GM19324 (cell line): ENCODE measurements around the gene OSBPL2.

Experiments used
- ATAC-seq: cut with Tn5 transposase; IDR thresholded peaks from one replicate; pipeline ENCODE4 v1.9.1; 2021; ENCODE audit warnings: mild to moderate bottlenecking, moderate library complexity; ENCODE audit not compliant: unreplicated experiment, low FRiP score

OSBPL2 gene

DNA sequence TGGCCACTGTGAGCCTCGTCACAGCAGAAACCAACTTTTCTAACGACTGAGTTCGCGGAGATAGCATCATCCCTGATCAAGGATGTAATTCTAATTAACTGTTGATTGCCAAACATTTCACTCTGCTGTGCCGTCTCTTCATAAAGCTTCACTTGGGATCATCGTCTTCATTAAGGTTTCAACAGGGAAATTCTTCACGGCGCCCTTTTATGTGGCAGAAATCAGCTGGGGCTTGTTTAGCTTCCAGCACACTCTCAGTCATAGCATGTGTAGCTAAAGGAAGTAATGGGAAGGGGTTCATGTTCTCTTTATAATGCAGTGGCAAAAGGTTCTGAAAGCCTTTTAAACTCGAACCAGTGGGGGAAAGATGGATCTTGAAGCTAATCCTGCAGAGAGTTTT lies 55.6 kb downstream of the OSBPL2 start:
- ATAC-seq: no peak

DNA sequence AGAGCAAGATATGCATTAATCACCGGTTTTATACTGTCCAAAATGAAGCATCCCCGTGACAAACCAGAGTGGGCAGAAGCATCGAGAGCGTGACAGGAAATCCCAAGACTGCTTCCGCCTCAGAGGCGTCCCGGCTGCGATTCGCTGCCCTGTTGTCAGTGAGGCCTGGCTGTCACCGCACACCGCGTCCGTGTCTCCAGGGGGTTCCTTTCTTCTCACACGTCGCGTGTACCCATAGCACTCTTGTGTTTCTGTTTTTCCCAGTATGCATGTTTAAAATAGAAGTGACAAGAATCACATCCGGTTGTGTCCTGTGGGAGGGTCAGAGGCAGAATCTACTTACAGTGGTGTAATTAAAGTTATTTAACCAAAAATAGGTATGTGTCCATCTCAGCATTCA lies 56.2 kb downstream of the OSBPL2 start:
- no peak for ATAC-seq

DNA sequence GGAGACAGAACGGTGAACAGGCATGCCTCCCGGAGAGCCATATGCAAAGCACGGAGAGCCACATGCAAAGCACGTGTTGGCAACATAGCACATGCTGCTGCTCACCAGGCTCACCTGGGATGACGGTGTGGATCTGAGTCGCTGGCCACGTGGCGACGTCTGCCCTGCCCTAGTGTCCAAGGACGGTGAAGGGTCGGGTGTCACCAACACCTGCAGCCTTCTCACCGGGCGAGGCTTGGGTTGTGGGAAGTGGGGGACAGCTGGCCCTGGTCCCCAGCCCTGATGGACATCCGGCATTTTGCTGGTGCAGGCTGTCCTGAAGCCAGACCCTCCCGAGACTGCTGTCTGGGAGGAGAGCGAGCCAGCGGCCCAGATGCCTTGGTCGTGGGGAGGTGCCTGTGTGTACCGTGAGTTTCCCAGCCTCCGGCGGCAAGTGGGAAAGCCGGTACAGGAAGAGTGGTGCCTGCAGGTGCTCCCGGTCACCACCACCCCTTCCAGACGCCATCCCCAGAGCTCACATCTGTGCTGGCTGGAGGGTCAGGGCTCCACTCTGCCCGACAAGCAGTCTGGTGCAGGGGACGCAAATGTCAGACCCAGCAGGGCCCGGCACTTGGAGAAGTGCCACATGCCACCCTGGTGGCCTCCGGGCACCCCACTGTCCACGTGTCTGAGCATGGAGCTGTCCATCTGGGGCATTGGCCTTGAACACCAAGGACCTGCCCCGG lies 58.6 kb downstream of the OSBPL2 start:
- ATAC-seq: no peak

DNA sequence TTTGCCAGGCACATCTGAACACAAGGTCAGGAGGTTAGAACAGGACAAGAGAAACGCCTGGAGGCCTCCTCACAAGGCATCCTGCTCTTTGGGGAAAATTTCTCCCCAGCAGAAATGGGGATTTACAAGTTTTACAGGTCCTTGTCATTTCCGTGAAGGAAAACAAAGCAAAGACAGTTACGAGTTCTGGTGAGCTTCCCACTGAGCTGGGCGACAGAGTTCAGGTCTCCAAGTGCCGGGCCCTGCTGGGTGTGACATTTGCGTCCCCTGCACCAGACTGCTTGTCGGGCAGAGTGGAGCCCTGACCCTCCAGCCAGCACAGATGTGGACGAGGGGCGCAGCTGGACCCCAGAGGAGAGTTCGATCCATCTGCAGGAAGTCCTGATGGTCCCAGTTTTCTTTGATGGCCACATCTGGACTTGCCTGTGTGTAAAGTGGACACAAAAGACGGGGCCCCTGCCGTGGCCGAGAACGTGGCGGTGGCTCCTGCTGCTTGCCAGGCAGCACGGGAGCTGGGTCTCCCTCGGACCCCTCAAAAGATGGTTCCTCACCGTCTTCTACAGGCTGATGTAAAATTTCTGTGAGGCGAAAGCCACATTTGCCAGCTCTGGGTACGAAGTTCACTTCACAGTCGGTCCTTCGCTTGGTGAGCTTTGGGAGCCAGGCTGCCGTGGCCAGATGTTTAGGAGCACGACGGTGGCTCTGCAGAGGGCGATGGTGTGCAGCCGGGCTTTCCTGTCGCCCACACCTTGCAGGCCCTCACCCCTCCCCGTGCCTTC lies 59.3 kb downstream of the OSBPL2 start:
- no peak for ATAC-seq

DNA sequence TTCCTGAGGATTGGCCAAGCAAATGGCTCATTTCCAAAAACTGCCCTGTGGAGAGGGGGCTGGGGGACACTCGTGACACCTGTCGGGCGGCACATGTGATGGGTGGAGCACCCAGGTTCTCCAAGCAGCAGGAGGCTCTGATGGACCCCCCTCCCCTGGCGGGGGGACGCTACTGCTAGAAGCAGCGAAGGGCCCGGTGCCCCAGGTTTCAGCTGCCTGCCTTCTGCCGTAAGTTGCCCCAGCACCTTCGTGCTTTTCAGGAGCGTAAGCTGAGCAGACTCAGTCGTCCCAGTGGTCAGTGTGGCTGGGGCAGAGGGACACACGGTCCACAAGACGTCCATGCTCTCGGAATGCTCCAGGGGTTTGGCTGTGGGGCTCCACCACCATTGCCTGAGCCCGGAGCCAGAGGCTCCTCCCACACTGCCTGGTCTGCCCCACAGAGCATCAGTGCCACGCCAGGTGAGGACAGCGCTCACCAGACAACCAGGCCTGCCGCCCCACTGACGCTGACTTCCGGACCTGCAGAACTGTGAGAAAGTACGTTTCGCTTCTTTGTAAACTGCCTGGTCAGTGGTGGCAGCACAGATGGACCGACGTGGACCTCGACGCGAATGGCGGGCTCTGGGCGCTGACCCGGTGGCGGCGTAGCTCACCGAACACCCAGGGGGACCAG lies 60.4 kb downstream of the OSBPL2 start:
- no peak for ATAC-seq

DNA sequence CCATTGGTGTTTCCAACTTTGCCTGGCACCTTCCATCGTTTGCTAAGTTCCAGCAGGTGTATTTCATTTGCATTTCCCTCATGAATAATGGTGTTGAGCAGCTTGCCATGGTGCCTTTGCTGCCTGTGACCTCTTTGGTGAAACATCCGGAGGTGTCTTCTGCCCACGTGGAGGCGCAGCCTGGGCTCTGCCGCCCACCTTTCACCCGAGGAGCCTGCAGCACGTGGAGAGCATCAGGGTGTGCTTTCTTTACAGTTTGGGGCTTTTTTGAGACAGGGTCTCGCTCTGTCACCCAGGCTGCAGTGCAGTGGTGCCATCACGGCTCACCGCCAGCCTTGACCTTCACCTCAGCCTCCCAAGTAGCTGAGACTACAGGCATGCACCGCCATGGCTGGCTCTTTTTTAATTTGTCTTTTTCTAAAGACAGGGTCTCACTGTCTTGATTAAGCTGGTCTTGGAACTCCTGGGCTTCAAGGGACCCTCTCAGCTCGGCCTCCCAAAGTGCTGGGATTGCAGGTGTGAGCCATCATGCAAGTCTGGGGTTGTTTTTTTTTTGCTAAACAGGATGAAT lies 61.4 kb downstream of the OSBPL2 start:
- ATAC-seq: no peak

DNA sequence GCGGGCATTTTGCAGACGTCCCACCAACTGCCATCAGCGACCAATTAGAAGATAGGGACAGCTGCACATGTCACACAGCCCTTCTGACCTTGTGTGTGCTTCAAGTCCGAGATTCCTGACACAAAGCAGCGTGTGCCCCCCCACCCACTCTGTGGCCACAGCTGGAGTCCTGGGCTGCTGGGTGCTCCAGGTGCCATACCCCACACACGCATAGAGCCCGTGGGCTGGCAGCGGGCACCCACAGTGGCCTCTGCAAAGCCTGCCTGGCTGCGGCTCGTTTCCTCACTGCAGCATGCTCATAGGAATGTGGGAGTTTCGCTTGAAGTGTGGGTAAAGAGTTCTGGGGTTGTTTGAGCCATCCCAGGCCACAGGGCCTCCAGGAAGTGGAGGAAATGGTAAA lies 62.0 kb downstream of the OSBPL2 start:
- ATAC-seq: no peak

DNA sequence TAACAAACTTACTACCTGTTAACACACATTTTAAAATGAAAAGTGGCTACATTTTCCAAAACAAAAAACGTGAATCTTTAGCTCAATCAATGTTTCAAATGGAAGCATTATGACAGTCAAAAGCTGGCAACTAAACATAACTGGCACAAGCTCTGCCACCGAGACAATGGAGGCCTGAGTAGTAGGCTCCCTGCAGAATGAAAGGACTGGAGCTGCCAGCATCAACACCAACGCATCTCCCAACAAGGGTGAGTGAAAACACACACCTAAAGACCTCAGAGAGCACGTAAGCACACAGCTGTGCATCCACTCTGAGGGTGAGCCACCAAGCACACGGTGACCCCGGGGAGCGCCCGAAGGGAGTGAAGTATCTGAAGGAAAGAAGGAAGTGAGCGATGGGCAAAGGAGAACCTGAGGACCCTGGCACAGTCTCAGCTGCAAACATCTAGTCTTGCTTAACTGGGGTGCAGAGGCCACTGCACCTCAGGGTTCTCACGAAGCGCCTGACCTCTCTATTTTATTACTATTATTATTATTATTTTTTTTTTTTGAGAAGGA lies 62.9 kb downstream of the OSBPL2 start:
- ATAC-seq: no peak

DNA sequence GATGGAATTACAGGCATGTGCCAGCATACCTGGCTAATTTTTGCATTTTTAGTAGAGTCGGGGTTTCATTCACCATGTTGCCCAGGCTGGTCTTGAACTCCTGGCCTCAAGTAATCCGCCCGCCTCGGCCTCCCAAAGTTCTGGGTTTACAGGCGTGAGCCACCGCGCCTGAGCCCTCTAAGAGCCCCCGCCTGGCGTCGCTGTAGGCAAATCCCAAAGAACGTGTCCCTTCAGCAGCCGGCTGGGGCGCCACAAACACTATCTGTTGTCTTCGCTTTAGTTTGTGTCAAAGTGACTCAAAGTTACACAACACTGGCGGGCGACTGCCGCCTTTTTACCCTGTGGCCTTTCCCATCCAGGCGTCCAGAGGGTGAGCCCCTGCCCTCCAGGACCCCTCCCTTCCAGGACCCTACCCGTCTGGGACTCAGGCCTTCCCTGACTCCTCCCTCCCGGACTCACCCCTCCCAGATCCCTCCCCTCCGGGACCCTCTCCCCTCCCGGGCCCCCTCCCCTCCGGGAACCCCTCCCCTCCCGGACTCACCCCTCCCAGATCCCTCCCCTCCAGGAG lies 63.5 kb downstream of the OSBPL2 start:
- ATAC-seq: peak; percentile 18

DNA sequence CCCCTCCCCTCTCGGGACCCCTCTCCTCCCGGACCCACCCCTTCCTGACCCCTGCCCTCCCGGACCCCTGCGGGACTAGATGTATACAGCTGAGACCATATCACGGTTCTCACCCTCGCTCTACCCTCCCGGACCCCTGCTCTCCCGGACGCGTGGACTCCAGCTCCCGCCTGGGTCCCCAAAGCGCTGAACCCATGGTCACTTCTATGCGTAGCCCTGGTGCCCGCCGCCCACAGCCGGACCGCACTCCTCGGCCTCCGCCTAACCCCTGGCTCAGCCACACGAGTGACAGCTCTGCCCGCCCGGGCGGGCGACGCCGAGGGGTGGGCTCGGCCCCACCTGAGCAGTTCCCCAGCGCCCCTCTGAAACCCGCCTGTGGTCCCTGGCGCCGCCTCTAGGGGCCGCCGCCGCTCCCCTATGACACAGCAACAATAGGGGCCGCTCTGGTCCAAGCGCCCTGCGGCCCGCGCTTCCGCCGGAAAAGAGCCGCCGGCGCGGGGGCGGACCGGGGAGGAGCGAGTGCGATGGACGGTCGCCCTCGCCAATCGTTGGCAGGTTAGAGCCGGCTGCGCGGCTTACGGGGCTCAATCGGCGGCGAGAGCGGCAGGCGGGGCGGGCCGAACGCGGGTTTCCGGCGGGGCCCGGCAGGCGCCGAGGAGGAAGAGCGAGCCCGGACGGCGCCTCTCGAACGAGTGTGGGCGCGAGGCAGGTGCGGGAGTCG lies 64.2 kb downstream of the OSBPL2 start, which contains the start of gene ADRM1:
TSS of gene ADRM1 (plus strand) at position 657 of the 721 bp plus-strand sequence. CDS start 572 bp downstream, outside the sequence.
- peak; percentile 89 for ATAC-seq

DNA sequence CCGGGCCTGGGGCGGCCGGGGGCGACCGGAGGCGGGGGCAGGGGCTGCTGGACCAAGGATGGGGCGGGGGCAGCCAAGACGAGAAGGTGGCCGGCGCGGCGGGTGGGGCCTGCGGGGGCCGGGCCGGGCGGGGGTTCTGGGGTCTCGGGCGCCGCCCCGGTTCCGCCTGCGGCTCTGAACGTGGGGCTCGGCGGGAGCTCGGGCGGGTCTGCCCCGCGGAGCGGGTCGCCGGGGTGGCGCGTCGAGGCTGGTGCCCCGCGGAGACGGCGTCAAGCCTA lies 64.7 kb downstream of the OSBPL2 start:
- no peak for ATAC-seq

DNA sequence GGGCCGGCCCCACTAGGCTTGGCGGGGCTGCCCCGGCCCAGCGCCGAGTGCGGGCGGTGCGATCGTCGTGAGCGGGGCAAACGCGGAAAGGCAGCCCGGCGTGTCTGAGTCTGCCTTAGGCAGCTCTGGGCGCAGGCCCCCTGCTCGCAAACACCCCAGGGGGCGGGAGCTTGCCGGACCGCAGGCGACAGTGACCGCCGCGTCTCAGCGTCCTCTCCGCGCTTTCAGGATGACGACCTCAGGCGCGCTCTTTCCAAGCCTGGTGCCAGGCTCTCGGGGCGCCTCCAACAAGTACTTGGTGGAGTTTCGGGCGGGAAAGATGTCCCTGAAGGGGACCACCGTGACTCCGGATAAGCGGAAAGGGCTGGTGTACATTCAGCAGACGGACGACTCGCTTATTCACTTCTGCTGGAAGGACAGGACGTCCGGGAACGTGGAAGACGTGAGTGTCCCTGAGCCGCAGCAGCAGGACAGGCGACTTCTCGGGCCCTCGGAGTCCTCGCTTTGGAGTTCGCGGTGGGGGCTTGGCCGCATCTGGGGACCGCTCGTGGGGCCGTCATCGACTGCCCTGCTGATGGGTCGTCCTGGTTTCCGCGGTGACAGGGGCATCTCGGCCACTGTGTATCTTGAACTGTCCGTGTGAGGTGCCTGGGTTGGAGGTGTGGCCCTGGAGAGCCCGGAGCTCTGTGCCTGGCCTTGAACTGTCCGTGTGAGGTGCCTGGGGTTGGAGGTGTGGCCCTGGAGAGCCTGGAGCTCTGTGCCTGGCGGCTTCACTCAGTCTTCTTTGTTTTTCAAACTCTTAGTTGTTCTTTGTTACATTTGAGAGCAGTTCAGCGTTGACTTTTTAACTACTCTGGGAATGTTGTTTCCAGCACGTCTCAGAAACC lies 65.3 kb downstream of the OSBPL2 start:
- no peak for ATAC-seq

DNA sequence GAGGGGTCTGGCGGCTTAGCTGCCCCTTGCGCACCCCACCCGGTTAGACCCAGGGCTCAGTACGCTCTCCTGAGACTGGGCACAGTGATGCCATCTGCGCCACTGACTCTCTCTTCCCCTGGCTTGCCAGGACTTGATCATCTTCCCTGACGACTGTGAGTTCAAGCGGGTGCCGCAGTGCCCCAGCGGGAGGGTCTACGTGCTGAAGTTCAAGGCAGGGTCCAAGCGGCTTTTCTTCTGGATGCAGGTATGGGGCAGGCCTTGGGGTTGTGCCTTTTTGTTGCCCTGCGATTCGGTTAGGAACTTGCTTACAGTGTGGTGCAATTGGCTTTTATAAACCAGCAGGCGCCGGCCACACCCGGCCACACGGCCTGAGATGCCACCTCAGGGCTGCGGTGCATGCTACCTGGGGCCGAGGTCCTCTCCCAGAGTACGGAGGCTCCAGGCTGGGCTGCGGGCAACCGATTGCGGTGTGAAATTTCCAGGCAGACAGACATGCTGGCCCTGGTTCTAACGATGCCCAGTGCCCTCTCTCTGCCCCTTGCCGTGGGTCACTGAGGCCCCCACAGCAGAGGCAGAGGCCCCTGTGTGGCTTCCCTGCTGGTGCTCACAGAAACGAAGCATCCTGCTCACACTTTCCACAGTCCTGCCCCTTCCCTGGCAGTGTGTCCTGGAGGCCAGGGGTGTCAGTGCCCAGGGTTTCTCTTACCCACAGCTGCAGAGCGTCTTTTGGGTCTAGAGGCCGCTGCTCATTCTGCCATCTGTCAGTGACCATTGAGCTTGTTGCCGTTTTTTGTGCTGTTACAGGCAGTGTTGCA lies 66.2 kb downstream of the OSBPL2 start:
- no peak for ATAC-seq

DNA sequence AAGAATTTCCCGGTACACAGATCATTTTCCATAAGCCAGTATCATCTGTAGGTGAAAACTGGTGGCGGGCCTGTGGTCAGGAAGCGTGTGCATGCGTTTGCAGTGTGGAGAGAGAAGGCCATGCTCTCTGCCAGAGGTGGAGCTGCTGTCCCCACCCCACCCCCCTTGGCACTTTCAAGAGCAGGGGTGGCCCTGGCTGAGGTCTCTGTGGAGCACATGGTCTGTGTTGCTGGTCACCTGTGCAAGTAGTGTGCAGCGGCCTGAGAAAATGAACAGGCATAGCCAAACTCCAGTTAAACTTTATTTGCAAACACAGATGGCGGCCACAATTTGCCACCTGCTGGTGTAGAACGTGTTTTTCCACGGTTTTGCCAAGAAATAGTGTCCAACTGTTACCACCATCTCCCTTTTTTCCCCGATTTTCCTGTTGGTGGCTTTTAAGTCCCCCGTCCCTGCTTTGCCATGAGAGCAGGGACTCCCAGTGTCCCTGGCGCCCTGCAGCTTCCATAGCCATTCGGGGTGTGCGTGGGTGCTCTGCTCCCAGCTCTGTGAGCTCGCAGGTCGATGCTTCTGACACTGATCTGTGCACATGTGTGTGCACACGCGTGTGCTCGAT lies 66.9 kb downstream of the OSBPL2 start:
- ATAC-seq: no peak

DNA sequence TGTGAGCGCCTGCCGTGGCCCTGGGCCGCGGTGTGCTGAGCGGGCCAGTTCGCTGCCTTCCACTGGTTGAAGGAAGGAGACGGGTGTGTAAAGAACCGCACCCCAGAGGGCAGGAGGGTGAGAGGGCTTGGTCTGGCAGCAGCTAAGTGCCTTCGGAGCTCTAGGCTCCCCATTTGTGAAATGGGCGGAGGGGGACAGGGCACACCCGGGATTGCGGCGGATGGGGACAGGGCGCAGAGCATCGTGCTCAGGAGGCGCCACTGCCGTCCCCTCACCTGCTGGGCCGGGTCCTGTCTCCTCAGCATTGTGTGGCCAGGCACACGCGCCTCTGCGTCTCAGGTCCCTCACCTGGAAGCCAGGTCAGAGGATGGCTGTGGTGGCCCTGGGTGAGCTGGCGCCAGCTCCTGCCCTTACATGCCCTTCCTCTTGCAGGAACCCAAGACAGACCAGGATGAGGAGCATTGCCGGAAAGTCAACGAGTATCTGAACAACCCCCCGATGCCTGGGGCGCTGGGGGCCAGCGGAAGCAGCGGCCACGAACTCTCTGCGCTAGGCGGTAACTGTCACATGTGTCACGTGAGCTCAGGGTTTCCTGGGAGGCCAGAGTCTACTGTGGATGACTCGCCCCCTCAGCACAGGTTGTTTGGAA lies 67.6 kb downstream of the OSBPL2 start:
- no peak for ATAC-seq

DNA sequence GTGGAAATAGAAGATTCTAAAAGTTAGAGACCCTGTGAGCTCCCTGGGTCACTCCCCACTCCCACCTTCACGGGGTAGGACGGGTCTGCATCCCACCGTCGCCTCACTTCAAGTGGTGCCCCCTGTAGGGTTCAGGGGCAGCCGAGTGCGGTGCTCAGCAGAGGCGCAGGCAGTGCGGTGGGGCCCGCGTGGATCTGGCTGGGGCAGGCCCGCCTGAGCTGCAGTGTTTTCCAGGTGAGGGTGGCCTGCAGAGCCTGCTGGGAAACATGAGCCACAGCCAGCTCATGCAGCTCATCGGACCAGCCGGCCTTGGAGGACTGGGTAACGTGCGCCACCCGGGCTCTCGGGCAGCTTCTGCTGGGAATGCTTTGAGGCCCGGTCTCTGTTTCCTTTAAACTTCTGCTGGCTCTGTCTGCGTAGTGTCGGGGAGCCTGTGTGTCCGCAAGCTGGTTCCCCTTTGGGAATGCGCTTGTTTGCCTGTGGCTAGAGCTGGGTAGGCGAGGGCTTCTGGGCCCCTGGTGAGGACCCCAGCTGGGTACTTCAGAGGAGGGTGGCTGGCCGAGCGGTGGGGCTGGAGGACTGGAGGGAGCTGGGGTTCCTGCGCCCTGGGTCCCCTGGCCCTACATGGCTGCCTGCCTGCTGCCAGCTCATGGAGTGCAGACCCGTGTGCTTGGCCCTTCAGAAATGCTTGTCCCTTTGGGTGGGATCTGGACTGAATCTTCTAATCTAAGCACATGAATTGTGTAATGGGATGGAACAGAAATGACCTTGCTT lies 68.3 kb downstream of the OSBPL2 start:
- ATAC-seq: no peak
